GM23248 (cell line): ENCODE measurements around the gene TP53RK. TPM values are rescaled to one million over a fixed set of nuclear protein-coding genes. Genes with fewer than 3 reads are reported as not detected.
A peak's percentile ranks its signal among the peaks of the same experiment; 100 is the strongest.

Experiments
- DNase-seq: peaks from one replicate; pipeline ENCODE4 v3.0.0-alpha.2; 2015
- H2AFZ ChIP-seq: fragments of 200-600 bp; sonication (generic); 2 replicates; pipeline ENCODE4 v1.6.1; 2016; ENCODE audit warnings: antibody characterized with exemption
- H3F3A ChIP-seq: fragments of 200-600 bp; sonication (generic); 2 replicates; pipeline ENCODE4 v1.6.1; 2016; ENCODE audit warnings: mild to moderate bottlenecking, antibody characterized with exemption, mixed run types; ENCODE audit not compliant: insufficient read depth
- H3K27ac ChIP-seq: fragments of 200-600 bp; sonication (generic); 2 replicates; pipeline ENCODE4 v1.5.1; 2016; ENCODE audit warnings: mild to moderate bottlenecking
- H3K27me3 ChIP-seq: fragments of 200-600 bp; sonication (generic); replicated peaks from 2 replicates; pipeline ENCODE4 v1.6.1; 2016; ENCODE audit warnings: mild to moderate bottlenecking; ENCODE audit not compliant: insufficient read depth
- H3K36me3 ChIP-seq: fragments of 200-600 bp; sonication (generic); 2 replicates; pipeline ENCODE4 v1.6.1; 2016; ENCODE audit warnings: low read depth, mild to moderate bottlenecking
- H3K4me1 ChIP-seq: fragments of 200-600 bp; sonication (generic); 2 replicates; pipeline ENCODE4 v1.6.1; 2016; ENCODE audit warnings: mild to moderate bottlenecking; ENCODE audit not compliant: insufficient read depth
- H3K4me2 ChIP-seq: fragments of 200-600 bp; sonication (generic); one replicate; pipeline ENCODE4 v1.6.1; 2016; ENCODE audit warnings: mild to moderate bottlenecking; ENCODE audit not compliant: unreplicated experiment
- H3K4me3 ChIP-seq: fragments of 200-600 bp; sonication (generic); 2 replicates; pipeline ENCODE4 v1.5.1; 2016; ENCODE audit warnings: mild to moderate bottlenecking
- H3K79me2 ChIP-seq: fragments of 200-600 bp; sonication (generic); 2 replicates; pipeline ENCODE4 v1.6.1; 2016; ENCODE audit warnings: mild to moderate bottlenecking; ENCODE audit not compliant: insufficient read depth
- H3K9ac ChIP-seq: fragments of 200-600 bp; sonication (generic); 2 replicates; pipeline ENCODE4 v1.6.1; 2016; ENCODE audit warnings: mild to moderate bottlenecking
- H3K9me2 ChIP-seq: fragments of 200-600 bp; sonication (generic); 2 replicates; pipeline ENCODE4 v1.6.1; 2016; ENCODE audit warnings: mixed run types, mild to moderate bottlenecking, moderate library complexity; ENCODE audit not compliant: insufficient read depth
- H3K9me3 ChIP-seq: fragments of 200-600 bp; sonication (generic); one replicate; pipeline ENCODE4 v1.6.1; 2017; ENCODE audit warnings: low read depth
- H4K20me1 ChIP-seq: fragments of 200-600 bp; sonication (generic); 2 replicates; pipeline ENCODE4 v1.6.0; 2016; ENCODE audit not compliant: insufficient read depth
- EZH2 ChIP-seq: fragments of 200-600 bp; sonication (generic); IDR thresholded peaks from 2 replicates; pipeline ENCODE4 v1.6.1; 2018; ENCODE audit warnings: antibody characterized with exemption, mild to moderate bottlenecking; ENCODE audit not compliant: insufficient read depth, poor library complexity, severe bottlenecking
- EZH2phosphoT487 ChIP-seq: fragments of 200-600 bp; sonication (generic); IDR thresholded peaks from 2 replicates; pipeline ENCODE4 v1.6.1; 2018; ENCODE audit warnings: antibody characterized with exemption, moderate library complexity, mild to moderate bottlenecking, low read depth; ENCODE audit not compliant: insufficient read depth
- WGBS, 2 experiments: methylation state at CpG; one replicate each; pipeline ENCODE4 v1.1.6; 2015 to 2017; ENCODE audit warnings: low lambda C conversion rate in 2 of 2, low coverage in 1 of 2; ENCODE audit errors: missing lambda C conversion rate in 2 of 2; 5-methylcytosine and 5-hydroxymethylcytosine counted together
- in situ Hi-C: fragments of 300-500 bp; cut with MboI; formaldehyde crosslinking; loops from 2 replicates; pipeline ENCODE4 v1.15.0; 2020
- polyA plus RNA-seq: library from polyadenylated mRNA; unstranded; fragments of >200 nt; fragmentation: Nextera tagmentation; extraction: Ambion mirVana; gene quantifications from 2 replicates; pipeline ENCODE4 v1.2.1, GENCODE V29; 2016
- total RNA-seq: library from RNA; depleted of rRNA; stranded (reverse); fragments of >200 nt; shearing (Covaris generic); gene quantifications from 2 replicates; pipeline ENCODE4 v1.2.3, GENCODE V29; 2014

The TP53RK gene
- total and polyA plus RNA-seq, 2 experiments from 2014 or later, result 23.6 to 24.1 TPM

DNA sequence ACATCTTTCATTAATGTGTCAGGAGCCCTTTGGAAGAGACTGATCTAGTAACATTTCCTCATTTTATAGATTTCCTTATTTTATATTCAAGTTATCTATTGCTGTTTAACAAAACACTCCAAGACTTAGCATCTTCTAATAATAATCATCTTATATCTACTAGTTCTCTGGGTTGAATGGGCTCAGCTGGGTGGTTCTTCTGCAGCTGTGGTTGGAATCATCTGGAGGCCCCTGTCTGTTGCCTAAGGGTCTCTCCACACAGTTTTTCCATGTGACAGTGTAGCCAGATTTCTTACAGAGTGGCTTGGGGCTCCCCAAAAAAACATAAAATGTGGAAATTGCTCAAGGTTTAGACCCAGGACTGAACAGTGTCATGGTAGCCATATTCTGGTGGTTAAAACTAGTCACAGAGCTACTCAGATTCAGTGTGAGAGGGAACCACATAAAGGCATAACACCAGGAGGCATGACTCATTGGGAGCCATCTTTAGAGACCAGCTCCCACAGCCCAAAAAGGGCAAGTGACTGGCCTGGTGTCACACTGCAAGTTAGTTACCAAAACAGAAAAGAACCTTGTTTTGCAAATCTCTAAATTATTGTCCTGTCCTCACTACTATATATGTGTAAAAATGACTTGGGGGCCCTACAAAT lies 31.7 kb upstream of the TP53RK start:
- Histone ChIP-seq H3K36me3 (peaks cover 16% of the 10 kb centered on the region; the same call in 1 of the 2 replicates), H3K79me2 (peaks cover 43% of the 10 kb centered on the region), H3K9ac (no peak overlapping the region), H3K9me3 (no peaks in the 10 kb centered on the region), H3K4me2 (no peak overlapping the region), H3K4me1 (no peaks in the 10 kb centered on the region), H3K27ac (no peak overlapping the region), H4K20me1 (no peaks in the 10 kb centered on the region), H3K9me2 (peaks cover 5% of the 10 kb centered on the region; the same call in 1 of the 2 replicates), H3K27me3 (no peaks in the 10 kb centered on the region), H2AFZ (no peak overlapping the region), H3K4me3 (no peak overlapping the region), H3F3A (no peaks in the 10 kb centered on the region)
- in situ Hi-C loops, result no loop called here
- peak; percentile 12 for DNase-seq
- TF ChIP-seq EZH2 (no peak), EZH2phosphoT487 (no peak)

DNA sequence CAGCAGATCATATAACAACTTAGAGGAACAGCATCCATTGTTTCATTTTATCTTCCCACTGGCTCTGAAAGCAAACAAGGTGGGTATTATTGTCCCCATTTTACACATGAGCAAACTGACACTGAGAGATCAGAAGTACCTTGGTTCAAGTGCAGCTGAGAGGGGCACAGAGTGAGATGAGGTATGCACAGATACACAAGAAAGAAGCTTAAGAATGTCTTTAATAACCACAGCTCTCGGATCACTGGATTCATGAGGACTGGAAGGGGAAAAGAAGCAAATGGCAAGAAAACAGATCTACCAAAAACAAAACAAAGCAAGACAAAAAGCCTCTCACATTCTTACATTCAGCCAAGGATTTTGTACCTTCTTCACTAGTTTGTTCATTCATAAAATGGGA lies 30.8 kb upstream of the TP53RK start:
- in situ Hi-C loops, result no loop called here
- no peak overlapping the region for H2AFZ ChIP-seq
- peaks cover 8% of the 10 kb centered on the region for H3K4me1 ChIP-seq
- WGBS, 2 experiments, result 95 to 100% methylated on average over 1 of the region's 1 CpG
- H3K27me3 ChIP-seq, result no peaks in the 10 kb centered on the region
- peaks cover 16% of the 10 kb centered on the region; the same call in 1 of the 2 replicates for H3K36me3 ChIP-seq
- no peaks in the 10 kb centered on the region for H3K9me3 ChIP-seq
- no peak overlapping the region for H3K4me2 ChIP-seq
- H3K9ac ChIP-seq, result no peak overlapping the region
- no peaks in the 10 kb centered on the region for H3F3A ChIP-seq
- H3K4me3 ChIP-seq, result no peak overlapping the region
- peaks cover 5% of the 10 kb centered on the region; the same call in 1 of the 2 replicates for H3K9me2 ChIP-seq
- no peak for DNase-seq
- TF ChIP-seq EZH2phosphoT487, result no peak
- TF ChIP-seq EZH2, result no peak
- H3K79me2 ChIP-seq, result peaks cover 51% of the 10 kb centered on the region
- H4K20me1 ChIP-seq, result no peaks in the 10 kb centered on the region
- no peak overlapping the region for H3K27ac ChIP-seq

DNA sequence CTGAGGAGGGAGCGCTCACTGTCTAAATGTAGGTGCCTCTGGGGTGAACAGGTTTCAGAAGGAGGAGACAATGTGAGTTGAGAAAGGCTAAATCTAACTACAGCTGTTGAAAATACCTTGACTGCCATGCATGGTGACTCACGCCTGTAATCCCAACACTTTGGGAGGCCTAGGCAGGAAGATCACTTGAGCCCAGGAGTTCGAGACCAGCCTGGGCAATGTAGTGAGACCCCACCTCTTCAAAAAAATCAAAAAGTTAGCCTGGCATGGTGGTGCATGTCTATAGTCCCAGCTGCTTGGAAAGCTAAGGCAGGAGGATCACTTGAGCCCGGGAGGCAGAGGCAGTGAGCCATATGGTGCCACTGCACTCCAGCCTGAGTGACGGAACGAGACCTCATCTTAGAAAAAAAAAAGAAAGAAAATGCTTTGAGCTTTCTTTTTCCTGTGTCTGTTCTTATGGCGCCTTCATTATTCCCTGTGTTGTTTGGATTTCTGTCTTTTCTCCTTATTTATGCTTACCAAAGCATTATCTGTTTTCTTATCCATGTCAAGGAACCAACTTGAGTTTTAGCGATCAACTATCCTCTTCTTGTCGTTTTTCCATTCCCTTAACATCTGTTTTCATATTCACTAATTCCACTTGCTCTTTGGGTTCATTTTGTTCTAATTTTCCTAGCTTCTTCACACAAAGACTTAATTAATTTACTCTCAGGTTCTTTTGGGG lies 28.7 kb upstream of the TP53RK start:
- no peak overlapping the region for H2AFZ ChIP-seq
- H3K9me3 ChIP-seq, result no peaks in the 10 kb centered on the region
- no peaks in the 10 kb centered on the region for H4K20me1 ChIP-seq
- H3K79me2 ChIP-seq, result peaks cover 68% of the 10 kb centered on the region
- no peaks in the 10 kb centered on the region for H3F3A ChIP-seq
- no peak overlapping the region for H3K9ac ChIP-seq
- H3K4me1 ChIP-seq, result peaks cover 10% of the 10 kb centered on the region
- in situ Hi-C loops, result no loop called here
- 77 to 78% methylated on average over 9 of the region's 9 CpGs for WGBS, 2 experiments
- peaks cover 16% of the 10 kb centered on the region; the same call in 1 of the 2 replicates for H3K36me3 ChIP-seq
- TF ChIP-seq EZH2, result no peak
- no peak for TF ChIP-seq EZH2phosphoT487
- no peak overlapping the region for H3K4me2 ChIP-seq
- H3K4me3 ChIP-seq, result no peak overlapping the region
- no peaks in the 10 kb centered on the region for H3K9me2 ChIP-seq
- no peak overlapping the region for H3K27ac ChIP-seq
- no peaks in the 10 kb centered on the region for H3K27me3 ChIP-seq
- no peak for DNase-seq

DNA sequence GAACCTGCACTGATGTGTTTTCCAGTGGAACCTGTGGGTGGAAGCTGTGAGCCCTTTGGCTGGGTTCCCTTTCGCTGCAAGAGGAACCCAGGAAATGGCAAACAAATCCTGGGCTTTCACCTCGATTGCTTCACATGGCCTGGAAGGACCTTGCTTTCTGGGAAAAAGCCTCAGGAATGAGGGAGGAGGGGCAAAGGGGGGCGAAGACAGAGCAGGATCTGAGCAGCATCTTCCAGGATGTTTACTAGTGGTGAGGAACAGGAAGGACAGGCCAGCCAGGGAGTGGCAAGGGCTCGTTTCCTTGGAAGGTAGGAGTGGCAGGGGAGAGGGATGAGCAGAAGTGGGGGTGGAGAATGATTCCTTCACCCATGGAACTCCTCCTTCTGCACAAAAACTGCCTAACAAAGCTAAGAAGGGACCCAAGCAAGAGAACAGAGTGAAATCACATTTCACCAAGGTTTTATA lies 26.1 kb upstream of the TP53RK start:
- H3K36me3 ChIP-seq, result peaks cover 6% of the 10 kb centered on the region; the same call in 1 of the 2 replicates
- H3K4me1 ChIP-seq, result peaks cover 25% of the 10 kb centered on the region
- H3K9ac ChIP-seq, result no peak overlapping the region
- WGBS, 2 experiments, result 22 to 26% methylated on average over 4 of the region's 4 CpGs
- H3K27me3 ChIP-seq, result no peaks in the 10 kb centered on the region
- no peaks in the 10 kb centered on the region for H3K9me3 ChIP-seq
- H3K4me2 ChIP-seq, result peak overlapping the region; percentile 14
- H3K9me2 ChIP-seq, result no peaks in the 10 kb centered on the region
- no peak overlapping the region for H3K4me3 ChIP-seq
- in situ Hi-C loops, result no loop called here
- H3K27ac ChIP-seq, result peak overlapping the region; percentile 9
- H3K79me2 ChIP-seq, result peaks cover 83% of the 10 kb centered on the region
- no peaks in the 10 kb centered on the region for H3F3A ChIP-seq
- H4K20me1 ChIP-seq, result no peaks in the 10 kb centered on the region
- peak; percentile 66 for DNase-seq
- H2AFZ ChIP-seq, result 0 out of 2 replicates have a peak overlapping the region, but pooled peaks have one; percentile 46
- TF ChIP-seq EZH2phosphoT487, result no peak
- no peak for TF ChIP-seq EZH2
